Heart left ventricle (tissue), 16 donors: ENCODE measurements around the gene SORCS2. TPM values are rescaled to one million over a fixed set of nuclear protein-coding genes. Genes with fewer than 3 reads are reported as not detected.

Source experiments
- ATAC-seq, 4 donors: fragments of 200-7000 bp; cut with Tn5 transposase; one replicate each; pipeline ENCODE4 v1.9.1; 2020 to 2022; ENCODE audit warnings: moderate library complexity in 4 of 4, mild to moderate bottlenecking in 3 of 4, moderate number of reproducible peaks in 1 of 4
- DNase-seq, 5 donors: peaks; one replicate each; pipeline ENCODE4 v3.0.0-alpha.2; 2020
- H3K27ac ChIP-seq, 12 donors: fragments of 200-600 bp; sonication (generic) in 4 of 12; one replicate each; pipeline versions ENCODE4 v1.5.0 to v1.8.0; 2016 to 2022; ENCODE audit warnings: mild to moderate bottlenecking in 2 of 12
- H3K27me3 ChIP-seq, 9 donors: fragments of 200-600 bp; sonication (generic) in 2 of 9; one replicate each; pipeline versions ENCODE4 v1.5.1 to v1.8.0; 2016 to 2022; ENCODE audit warnings: mild to moderate bottlenecking in 3 of 9
- H3K36me3 ChIP-seq, 9 donors: fragments of 200-600 bp; sonication (generic) in 2 of 9; one replicate each; pipeline versions ENCODE4 v1.5.0 to v1.8.0; 2018 to 2022; ENCODE audit warnings: mild to moderate bottlenecking in 2 of 9
- H3K4me1 ChIP-seq, 12 donors: fragments of 200-600 bp; sonication (generic) in 4 of 12; one replicate each; pipeline versions ENCODE4 v1.5.0 to v1.8.0; 2016 to 2022; ENCODE audit warnings: mild to moderate bottlenecking in 3 of 12
- H3K4me3 ChIP-seq, 12 donors: fragments of 200-600 bp; sonication (generic) in 4 of 12; one replicate each; pipeline versions ENCODE4 v1.5.0 to v1.8.0; 2017 to 2022; ENCODE audit warnings: mild to moderate bottlenecking in 9 of 12, moderate library complexity in 4 of 12
- H3K9me3 ChIP-seq, 12 donors: fragments of 200-600 bp; sonication (generic) in 4 of 12; one replicate each; pipeline versions ENCODE4 v1.5.0 to v1.8.0; 2016 to 2022; ENCODE audit warnings: mild to moderate bottlenecking in 1 of 12
- POLR2A ChIP-seq, 2 donors: fragments of 450-650 bp; IDR thresholded peaks; one replicate each; pipeline ENCODE4 v1.6.1; 2017; ENCODE audit warnings: antibody characterized with exemption in 2 of 2, mild to moderate bottlenecking in 2 of 2, moderate library complexity in 2 of 2
- WGBS, 4 donors: extraction: QIAGEN DNeasy Blood & Tissue Kit in 2 of 4; methylation state at CpG; one replicate each; pipeline versions ENCODE4 v1.1.5 to v1.1.7; 2013 to 2018; 5-methylcytosine and 5-hydroxymethylcytosine counted together
- intact Hi-C, 10 donors: fragments of 100-400 bp; cut with DNase I; formaldehyde crosslinking; loops; one replicate each; pipeline versions ENCODE4 v1.11.1 to v1.14.2; 2022
- polyA plus RNA-seq, 2 donors: library from polyadenylated mRNA; stranded (reverse); fragments of 200-250 nt; gene quantifications; one replicate each; pipeline ENCODE4 v1.2.3, GENCODE V29; 2013
- total RNA-seq, 9 donors: library from RNA; depleted of rRNA in 2 of 9; stranded (reverse); fragments of >200 nt in 2 of 9; fragmentation: NEBNext Ultra II Directional in 3 of 9; extraction: Animal tissue kit (Norgen Biotek cat#: 25700) in 3 of 9; gene quantifications; one replicate each; pipeline versions ENCODE4 v1.1.0 to v1.2.4, GENCODE V29; 2016 to 2023
- TF ChIP-seq, protein P1 (sequence below), 12 donors: fragments of 200-600 bp; sonication (generic) in 4 of 12; IDR thresholded peaks; one replicate each; pipeline versions ENCODE4 v1.5.0 to v1.8.0; 2018 to 2022; ENCODE audit warnings: antibody characterized with exemption in 12 of 12, mild to moderate bottlenecking in 5 of 12
- donor health status: ischemic (EF 13 %, LVEDD 7.1; RV severe dilation, severe dysfunction).
- donor health status: healthy with polysubstance abuse.
- donor health status: DM: no; HTN: yes; CAD: no.
- donor health status: DM: no; HTN: no; CAD: no.
- donor health status: ischemic (EF 25% LVEDD 6.9; RV normal size, moderate dysfunction).
- donor health status: ischemic (EF 25% LVEDD 5.7; RV mildly dilated, moderate dysfunction).
- donor health status: healthy.
- donor health status: DM: yes; HTN: yes; CAD: no.
- donor health status: ischemic (EF 35%, LVEDD 5.7; RV mildly dilated, moderate dysfunction).
- donor health status: nonischemic (EF 11% LVEDD 7.7; RV severe dilation, severe dysfunction).
- donor health status: DM: yes; HTN: yes; CAD: no.
- donor health status: PGD.
- donor health status: ischemic (EF 29% LVEDD 5.4; RV normal size, mild dysfunction).
- donor health status: nonischemic (EF 23%, LVEDD 6.1; RV moderate dilation, normal function).

Gene SORCS2
- total and polyA plus RNA-seq, 11 donors = 0.28 to 5.5 (median 2.4) TPM

DNA sequence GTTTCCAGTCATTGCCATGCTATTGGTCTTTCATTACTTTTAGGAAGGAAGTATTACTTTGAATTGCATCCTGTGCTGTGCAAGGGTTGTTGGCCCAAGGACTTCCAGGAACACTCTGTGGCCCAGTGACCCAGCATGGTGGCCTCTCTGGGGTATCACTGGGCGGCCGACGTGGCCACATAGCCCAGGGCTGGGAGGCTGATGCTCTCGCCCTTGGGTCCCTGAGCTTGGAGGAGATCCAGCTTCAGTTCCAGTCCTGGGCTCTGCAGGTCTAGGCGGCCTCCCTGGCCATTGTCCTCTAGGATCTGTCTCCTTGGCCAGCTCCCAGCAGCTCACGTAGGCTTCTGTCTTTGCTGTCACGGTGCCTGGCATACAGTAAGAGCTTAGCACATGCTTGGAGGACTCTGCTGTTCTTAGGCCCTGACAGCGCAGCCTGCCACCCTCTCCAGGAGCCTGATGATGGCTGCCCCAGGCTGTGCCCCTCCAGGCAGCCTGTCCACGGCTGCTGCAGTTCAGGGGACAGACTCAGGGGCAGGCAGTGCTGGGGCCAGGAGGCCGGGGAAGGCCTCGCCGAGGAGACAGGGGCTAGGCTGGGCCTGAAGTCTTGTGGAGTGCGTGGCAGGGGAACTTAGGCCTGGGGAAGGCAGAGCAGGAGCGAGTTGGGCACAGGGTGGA, 42.2 kb downstream of the SORCS2 start:
- ATAC-seq (no peak), DNase-seq (peak in 2 of 5 donors; percentile 22 to 35)
- Histone ChIP-seq H3K4me3 (no peak overlapping the region), H3K27me3 (no peaks in the 10 kb centered on the region), H3K27ac (no peak overlapping the region), H3K9me3 (peaks cover 0 to 7% (median 0%) of the 10 kb centered on the region in 12 donors), H3K4me1 (peaks cover 0 to 21% (median 0%) of the 10 kb centered on the region in 12 donors), H3K36me3 (no peaks in the 10 kb centered on the region)
- no peak for TF ChIP-seq POLR2A (IDR thresholded peaks at IDR 0.05)
- TF ChIP-seq, protein P1, sequence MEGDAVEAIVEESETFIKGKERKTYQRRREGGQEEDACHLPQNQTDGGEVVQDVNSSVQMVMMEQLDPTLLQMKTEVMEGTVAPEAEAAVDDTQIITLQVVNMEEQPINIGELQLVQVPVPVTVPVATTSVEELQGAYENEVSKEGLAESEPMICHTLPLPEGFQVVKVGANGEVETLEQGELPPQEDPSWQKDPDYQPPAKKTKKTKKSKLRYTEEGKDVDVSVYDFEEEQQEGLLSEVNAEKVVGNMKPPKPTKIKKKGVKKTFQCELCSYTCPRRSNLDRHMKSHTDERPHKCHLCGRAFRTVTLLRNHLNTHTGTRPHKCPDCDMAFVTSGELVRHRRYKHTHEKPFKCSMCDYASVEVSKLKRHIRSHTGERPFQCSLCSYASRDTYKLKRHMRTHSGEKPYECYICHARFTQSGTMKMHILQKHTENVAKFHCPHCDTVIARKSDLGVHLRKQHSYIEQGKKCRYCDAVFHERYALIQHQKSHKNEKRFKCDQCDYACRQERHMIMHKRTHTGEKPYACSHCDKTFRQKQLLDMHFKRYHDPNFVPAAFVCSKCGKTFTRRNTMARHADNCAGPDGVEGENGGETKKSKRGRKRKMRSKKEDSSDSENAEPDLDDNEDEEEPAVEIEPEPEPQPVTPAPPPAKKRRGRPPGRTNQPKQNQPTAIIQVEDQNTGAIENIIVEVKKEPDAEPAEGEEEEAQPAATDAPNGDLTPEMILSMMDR (IDR thresholded peaks at IDR 0.05) = no peak
- intact Hi-C loops = no loop called here
- 71 to 81% (median 79%) methylated on average over 8 to 14 of the region's 14 CpGs for WGBS, 4 donors

DNA sequence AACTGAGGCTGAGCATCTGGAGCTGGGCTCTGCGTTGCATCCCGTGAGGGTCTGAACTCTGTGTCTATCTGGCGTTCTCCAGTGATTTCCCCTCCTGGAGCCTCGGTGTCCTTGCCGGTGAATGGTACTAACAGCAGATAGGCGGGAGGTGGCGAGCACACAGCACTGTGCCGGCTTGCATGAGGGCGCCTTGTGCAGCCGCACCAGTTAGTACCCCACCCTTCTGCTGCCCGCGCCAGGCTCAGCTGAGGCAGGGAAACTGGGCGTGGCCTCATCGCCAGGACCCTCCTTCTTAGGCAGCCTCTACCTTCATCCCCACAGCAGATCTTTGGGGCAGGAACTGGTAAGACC, 42.7 kb downstream of the SORCS2 start:
- 91 to 96% (median 93%) methylated on average over 13 to 14 of the region's 14 CpGs for WGBS, 4 donors
- Histone ChIP-seq H3K27me3 (no peaks in the 10 kb centered on the region), H3K36me3 (no peaks in the 10 kb centered on the region), H3K4me1 (peaks cover 0 to 23% (median 0%) of the 10 kb centered on the region in 12 donors), H3K9me3 (peaks cover 0 to 7% (median 0%) of the 10 kb centered on the region in 12 donors), H3K4me3 (no peak overlapping the region), H3K27ac (no peak overlapping the region)
- ATAC-seq (no peak), DNase-seq (peak in 2 of 5 donors; percentile 5 to 34)
- intact Hi-C loops = no loop called here
- TF ChIP-seq, protein P1 (IDR thresholded peaks at IDR 0.05) = no peak
- no peak for TF ChIP-seq POLR2A (IDR thresholded peaks at IDR 0.05)

DNA sequence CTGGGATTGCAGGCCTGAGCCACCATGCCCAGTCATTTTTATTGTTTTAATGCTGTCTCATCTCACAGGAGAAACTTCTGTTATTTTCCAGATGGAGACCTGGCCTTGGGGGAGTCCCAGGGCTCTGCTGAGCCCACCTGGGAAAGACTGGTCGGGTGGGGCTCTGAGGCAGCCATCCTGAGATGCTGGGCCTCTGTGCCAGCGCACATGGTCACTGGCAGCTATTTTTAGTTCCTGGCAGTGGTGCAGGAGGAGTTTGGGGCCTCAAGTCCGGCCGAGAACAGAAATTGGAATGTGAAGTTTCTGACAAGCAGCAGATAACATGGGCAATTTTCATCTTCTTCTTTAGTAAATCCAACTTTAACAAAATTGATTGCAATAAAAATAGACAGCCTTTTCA, 44.5 kb downstream of the SORCS2 start:
- TF ChIP-seq POLR2A (IDR thresholded peaks at IDR 0.05) = no peak
- TF ChIP-seq, protein P1 (IDR thresholded peaks at IDR 0.05) = no peak
- Histone ChIP-seq H3K9me3 (peaks cover 0 to 4% (median 0%) of the 10 kb centered on the region in 12 donors), H3K36me3 (no peaks in the 10 kb centered on the region), H3K4me1 (peaks cover 0 to 23% (median 0%) of the 10 kb centered on the region in 12 donors), H3K27ac (peak overlapping the region in 8 of 12 donors; percentile 6 to 85 (median 43)), H3K4me3 (no peak overlapping the region), H3K27me3 (no peaks in the 10 kb centered on the region)
- intact Hi-C loops = loop anchor here in 1 of 10 donors (2.0 kb wide), 1 partner anchor 30 kb away; no protein-coding TSS in a partner anchor
- DNase-seq (peak; percentile 24 to 68 (median 47)), ATAC-seq (peak; percentile 53 to 77 (median 69))
- 22 to 29% (median 28%) methylated on average over 4 of the region's 4 CpGs for WGBS, 4 donors

DNA sequence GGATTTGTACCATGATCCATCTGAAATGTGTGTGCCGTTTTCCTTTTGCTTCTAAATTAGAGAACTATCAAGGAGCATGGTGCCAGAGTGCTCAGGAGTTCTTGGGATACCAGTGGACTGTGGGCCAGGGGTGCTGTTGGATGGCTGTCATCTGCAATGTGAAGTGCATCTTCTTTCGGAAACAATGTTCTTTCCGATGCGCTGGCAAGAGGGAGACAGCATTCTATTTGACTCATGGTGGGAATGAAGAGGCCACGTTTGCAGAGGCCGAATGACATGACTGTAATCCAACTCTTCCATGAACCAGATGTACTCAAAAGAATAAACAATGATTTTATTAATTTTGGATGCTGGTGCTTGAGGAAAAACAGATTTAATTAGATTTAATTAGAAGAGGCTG, 45.5 kb downstream of the SORCS2 start:
- no peaks in the 10 kb centered on the region for H3K36me3 ChIP-seq
- no peaks in the 10 kb centered on the region for H3K27me3 ChIP-seq
- no peak for TF ChIP-seq POLR2A (IDR thresholded peaks at IDR 0.05)
- TF ChIP-seq, protein P1 (IDR thresholded peaks at IDR 0.05) = no peak
- peak overlapping the region in 8 of 12 donors; percentile 4 to 85 (median 29) for H3K27ac ChIP-seq
- intact Hi-C loops = loop anchor here in 1 of 10 donors (2.0 kb wide), 1 partner anchor 31 kb away; no protein-coding TSS in a partner anchor
- H3K4me3 ChIP-seq = no peak overlapping the region
- peaks cover 0 to 23% (median 0%) of the 10 kb centered on the region in 12 donors for H3K4me1 ChIP-seq
- DNase-seq (peak in 1 of 5 donors; percentile 48), ATAC-seq (peak in 2 of 4 donors; percentile 54 to 60)
- H3K9me3 ChIP-seq = peaks cover 0 to 4% (median 0%) of the 10 kb centered on the region in 12 donors
- WGBS, 4 donors = 46 to 70% (median 61%) methylated on average over 6 of the region's 6 CpGs
